ENCODE data around the gene IGSF9B.
"Not testable (repeated sequence)": the region's sequence is repeated elsewhere in the genome, so short reads cannot be mapped to it uniquely, and the experiment has no call there.

IGSF9B gene, protein sequence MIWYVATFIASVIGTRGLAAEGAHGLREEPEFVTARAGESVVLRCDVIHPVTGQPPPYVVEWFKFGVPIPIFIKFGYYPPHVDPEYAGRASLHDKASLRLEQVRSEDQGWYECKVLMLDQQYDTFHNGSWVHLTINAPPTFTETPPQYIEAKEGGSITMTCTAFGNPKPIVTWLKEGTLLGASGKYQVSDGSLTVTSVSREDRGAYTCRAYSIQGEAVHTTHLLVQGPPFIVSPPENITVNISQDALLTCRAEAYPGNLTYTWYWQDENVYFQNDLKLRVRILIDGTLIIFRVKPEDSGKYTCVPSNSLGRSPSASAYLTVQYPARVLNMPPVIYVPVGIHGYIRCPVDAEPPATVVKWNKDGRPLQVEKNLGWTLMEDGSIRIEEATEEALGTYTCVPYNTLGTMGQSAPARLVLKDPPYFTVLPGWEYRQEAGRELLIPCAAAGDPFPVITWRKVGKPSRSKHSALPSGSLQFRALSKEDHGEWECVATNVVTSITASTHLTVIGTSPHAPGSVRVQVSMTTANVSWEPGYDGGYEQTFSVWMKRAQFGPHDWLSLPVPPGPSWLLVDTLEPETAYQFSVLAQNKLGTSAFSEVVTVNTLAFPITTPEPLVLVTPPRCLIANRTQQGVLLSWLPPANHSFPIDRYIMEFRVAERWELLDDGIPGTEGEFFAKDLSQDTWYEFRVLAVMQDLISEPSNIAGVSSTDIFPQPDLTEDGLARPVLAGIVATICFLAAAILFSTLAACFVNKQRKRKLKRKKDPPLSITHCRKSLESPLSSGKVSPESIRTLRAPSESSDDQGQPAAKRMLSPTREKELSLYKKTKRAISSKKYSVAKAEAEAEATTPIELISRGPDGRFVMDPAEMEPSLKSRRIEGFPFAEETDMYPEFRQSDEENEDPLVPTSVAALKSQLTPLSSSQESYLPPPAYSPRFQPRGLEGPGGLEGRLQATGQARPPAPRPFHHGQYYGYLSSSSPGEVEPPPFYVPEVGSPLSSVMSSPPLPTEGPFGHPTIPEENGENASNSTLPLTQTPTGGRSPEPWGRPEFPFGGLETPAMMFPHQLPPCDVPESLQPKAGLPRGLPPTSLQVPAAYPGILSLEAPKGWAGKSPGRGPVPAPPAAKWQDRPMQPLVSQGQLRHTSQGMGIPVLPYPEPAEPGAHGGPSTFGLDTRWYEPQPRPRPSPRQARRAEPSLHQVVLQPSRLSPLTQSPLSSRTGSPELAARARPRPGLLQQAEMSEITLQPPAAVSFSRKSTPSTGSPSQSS (N-terminal part only)

DNA sequence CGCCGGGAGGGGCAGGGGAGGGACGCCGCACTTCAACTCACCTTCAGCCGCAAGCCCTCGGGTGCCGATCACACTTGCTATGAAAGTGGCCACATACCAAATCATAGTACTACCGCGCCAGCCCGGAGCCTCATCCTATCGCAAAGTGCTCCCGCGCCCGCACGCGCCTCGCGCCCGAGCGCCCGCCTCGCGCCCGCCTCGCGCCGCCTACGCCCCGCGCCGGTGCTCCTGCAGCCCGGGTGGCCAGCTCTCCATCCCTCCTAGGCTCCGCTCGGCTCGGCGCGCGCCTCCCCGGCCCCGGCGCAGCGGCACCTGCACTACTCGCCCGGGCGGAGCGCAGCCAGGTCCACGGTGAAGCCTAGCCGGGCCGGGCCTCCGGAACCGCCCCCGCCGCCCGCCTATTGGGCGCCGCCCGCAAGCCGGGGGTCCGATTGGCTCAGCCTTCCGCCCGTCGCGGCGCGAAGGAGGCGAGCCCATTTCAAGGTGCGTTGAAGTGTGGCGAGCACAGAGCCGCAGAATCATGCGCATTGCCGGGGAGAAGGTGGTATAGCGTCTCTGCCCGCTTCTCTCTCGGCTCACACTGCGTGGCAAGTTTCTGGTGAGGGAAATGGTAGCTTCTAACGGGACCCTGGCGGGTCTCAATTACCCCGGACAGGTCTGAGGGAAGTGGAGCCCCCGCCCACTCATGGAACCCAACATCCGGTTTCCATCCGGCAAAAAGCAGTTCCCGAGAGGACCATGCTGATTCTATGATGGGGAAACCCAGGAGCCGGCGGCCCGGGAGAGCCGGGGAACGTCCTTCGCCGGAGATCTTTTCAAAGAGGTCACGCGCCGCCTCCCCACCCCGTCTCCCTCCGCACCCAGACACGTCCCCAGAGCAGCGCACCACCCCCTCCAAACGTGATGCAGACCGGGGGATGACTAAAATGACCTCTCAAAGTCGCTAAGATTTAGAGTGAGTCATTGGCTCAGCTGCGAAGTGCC lies at the start of gene IGSF9B:
TSS of gene IGSF9B (minus strand) at position 319 of the 984 bp plus-strand sequence. CDS start at position 105, 214 bp downstream.
- DNase-seq: peak; percentile 79

DNA sequence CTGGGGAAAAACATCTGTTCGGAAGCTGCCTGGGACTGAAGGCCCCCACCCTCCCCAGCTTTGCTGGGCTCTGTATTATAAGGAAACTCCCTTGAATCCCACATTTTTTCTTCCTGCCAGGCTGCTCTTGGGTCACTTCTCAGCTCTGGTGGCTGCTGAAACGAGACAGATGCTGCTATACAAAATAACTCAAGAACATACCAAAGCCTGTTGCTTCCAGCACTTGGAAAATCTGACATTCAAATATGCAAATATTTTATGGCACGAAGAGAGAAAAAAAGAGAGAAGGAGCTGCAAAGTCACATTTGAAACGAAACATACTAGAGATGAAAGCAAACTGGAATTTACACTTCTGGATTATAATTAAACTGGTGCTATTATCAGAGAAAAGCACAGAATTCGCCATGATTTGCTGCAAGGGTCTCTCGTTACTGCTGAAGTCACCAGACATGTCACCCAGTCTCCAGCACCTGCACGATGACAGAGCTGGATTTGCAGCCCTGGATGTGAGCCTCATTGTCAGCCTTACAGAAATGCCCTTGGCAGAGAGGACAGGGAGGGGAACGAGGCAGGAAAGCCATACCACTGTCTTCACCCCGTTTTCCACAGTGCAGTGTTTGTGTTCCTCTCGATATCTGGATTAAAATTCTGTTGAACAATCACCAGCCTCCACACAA lies 47.9 kb upstream of the IGSF9B start:
- no peak for DNase-seq

DNA sequence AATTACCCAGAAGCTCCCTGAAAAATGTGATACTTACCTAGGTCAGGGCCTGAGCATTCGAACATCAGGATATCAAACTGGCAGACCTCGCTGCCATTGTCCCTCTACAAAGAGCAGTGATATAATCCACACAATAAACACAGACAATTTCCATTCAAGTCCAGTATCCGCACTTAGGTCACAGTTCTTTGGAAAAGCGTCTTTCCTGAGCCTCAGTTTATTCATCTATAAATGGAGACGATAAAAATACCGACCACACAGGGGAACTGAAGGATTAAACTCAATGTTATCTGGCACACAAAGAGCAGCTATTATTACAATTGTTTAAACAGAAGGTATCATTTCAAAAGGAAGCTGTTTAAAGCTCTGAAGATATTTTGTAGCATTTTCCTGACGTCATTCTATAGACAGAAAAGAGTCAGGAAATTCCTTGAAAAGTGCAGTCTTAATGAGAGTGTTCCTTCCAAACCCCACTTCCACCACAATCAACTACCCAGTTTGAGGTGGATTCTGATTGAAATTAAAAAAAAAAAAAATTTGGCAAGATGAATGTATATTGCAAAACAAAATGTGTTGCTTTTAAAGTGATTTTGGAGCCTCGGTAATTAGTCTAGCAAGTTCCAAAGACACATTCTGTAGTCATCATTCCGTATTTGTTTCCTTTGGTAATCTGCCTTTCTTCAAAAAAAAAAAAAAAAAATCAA lies 47.2 kb upstream of the IGSF9B start:
- DNase-seq: no peak

DNA sequence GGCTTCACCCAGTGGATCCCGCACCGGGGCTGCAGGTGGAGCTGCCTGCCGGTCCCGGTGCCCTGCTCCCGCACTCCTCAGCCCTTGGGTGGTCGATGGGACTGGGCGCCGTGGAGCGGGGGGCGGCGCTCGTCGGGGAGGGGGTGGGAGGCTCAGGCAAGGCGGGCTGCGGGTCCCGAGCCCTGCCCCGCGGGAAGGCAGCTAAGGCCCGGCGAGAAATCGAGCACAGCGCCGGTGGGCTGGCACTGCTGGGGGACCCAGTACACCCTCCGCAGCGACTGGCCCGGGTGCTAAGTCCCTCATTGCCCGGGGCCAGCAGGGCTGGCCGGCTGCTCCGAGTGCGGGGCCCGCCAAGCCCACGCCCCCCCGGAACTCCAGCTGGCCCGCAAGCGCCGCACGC lies 46.1 kb upstream of the IGSF9B start:
- DNase-seq: not testable (repeated sequence)

DNA sequence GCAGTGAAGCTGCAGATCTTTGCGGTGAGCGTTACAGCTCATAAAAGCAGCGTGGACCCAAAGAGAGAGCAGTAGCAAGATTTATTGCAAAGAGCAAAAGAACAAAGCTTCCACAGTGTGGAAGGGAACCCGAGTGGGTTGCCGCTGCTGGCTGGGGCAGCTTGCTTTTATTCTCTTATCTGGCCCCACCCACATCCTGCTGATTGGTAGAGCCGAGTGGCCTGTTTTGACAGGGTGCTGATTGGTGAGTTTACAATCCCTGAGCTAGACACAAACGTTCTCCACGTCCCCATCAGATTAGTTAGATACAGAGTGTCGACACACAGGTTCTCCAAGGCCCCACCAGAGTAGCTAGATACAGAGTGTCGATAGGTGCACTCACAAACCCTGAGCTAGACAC lies 45.6 kb upstream of the IGSF9B start:
- not testable (repeated sequence) for DNase-seq

DNA sequence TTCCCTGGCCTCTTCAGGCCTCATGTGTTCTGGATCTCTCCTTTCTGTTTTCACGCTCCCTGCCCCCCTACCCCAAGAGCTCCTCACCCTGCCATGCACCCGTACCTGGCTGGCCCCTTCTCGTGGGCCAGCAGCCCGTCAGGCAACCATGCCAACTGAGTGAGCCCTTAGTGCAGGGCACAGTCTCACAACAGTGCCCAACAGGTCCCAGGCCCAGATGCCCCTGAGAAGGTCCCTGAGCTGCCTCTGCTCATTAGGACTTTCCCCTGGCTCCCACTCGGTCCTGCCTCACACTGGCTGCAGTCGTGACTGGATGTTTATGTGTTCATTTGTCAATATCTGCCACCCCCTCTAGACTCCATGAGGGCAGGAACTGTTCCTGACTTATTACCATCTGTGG lies 44.8 kb upstream of the IGSF9B start:
- DNase-seq: no peak

DNA sequence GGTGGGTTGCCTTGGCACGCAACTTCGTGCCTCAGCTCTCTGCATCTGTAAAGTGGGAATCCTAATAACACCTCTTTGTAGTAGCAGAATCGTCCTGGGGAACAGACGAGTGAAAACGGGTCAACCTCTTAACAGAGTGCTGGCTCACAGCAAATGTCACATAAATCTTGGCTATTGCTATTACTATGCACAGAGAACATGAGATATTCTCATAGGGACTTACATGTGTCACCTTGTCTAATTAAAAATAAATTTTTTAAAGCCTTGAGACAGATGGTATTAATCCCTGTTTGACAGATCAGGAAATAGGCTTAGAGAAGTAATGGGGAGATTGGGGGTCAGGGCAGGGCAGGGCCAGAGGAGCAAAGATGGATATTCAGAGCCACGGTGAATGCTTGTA lies 44.3 kb upstream of the IGSF9B start:
- no peak for DNase-seq

DNA sequence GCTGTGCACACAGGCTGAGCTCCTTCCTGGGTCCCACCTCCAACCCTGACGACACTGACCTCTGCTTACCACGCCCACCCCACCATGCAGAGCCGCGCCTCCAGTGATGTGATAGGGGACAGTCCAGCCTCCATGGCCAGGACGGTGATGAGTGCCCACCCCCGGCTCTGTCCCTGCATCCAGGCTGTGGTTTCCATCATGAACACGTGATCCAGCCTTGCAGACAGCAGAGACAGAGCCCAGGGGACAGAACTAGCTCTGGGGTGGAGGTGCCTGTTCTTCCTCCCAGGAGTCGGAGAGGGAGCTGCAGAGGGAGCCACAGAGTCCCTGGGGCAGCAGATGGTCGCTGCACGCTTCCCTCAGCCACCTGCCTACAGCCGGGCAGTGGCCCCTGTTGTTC lies 42.6 kb upstream of the IGSF9B start:
- DNase-seq: no peak

DNA sequence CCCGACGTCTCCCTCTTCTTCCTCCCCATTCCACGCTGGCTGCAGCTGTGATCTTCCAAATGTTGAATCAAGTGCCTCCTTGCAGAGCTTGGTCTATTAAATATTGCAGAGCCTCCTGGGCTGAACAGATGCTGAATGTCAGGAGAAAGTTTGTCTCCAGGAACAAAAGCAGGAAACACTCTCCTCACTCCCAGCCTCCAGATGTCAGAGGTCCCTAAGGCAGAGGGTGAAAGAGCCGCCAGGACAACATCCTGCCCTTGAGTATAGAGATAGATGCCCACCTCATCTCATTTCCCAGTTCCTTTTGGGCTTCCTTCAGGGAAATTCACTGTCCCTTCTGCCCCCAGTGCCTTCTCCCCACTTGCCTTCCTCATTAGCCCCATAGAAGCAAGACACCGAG lies 40.8 kb upstream of the IGSF9B start:
- DNase-seq: no peak

DNA sequence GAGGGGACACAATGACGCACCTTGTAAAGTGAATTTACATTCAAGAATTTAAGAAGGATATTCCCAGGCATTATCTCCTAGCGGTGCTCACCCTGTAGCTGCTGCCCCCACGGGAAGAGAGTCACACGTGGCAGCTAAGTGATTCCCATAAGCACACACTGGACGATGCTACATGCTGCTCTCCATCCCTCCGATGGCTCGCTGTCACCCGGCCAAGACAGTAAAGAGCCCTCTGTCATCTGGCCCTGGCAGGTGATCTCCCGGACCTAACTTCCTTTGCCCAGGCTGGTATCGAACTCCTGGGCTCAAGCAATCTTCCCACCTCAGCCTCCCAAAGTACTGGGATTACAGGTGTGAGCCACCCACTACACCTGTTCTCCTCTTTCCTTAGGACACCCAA lies 39.9 kb upstream of the IGSF9B start:
- no peak for DNase-seq

DNA sequence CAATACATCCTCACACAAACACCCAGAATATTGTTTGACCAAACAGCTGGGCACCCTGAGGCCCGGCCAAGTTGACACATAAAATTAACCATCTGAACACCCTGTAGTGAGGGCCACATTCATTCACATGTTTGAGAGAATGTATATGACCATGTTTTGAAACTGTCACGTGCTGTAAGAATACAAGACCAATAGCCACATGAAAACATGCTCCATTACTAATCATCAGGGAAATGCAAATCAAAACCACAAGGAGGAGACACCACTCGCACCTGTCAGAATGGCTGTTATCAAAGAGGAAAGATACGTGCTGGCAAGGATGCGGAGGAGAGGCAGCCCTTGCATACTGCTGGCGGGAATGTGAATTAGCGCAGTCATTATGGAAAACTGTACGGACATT lies 38.3 kb upstream of the IGSF9B start:
- no peak for DNase-seq

DNA sequence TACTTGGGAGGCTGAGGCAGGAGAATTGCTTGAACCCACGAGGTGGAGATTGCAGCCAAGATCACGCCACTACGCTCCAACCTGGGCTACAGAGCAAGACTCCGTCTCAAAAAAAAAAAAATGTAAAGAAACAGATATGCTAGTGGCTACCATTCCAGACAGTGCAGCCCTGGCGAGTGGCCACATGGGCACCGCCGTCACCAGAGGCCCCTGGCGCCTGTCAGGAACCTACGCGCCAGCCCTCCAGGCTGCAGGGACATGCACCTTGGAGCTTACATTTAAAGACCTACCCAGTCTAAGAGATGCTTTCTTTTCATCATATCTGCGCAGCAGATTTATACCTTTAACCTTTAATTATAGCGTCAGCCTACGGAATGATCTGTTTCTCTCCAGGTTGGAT lies 37.2 kb upstream of the IGSF9B start:
- no peak for DNase-seq

DNA sequence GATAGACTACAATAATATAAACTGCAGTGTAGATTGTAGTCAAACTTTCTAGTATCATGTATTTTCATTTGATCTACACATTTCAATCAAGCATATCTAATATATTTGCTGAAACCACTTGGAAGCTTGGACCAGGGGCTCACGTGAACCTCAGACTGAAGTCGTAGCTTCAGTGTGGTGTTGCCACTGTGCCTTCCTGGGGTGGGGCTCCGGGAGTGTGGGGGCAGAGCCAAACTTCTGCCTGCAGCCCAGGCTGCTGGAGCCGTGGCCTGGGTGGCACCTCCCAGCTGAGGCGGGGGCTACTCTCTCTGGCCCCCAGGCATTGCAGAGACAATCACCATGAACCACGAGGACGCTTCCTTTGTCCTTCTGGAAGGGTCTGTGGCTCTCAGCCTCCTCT lies 36.3 kb upstream of the IGSF9B start:
- no peak for DNase-seq

DNA sequence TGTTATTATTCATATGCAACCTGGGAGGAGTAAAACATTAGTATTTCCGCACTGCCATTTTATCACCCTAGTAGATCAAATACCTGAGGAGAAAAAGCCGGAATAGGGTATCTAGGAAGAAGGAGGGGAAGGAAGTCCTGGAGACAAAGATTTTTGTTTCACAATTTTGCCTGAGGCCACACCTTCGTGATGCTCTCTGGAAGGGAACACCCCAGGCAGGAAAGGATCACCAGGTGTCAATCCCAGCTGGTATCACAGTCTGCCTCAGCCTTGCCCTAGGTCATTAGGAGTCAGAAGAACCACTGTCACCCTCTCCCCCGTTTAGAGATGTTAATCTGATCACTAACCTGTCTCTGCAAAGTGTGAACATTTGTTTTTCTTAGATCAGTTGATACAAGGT lies 35.4 kb upstream of the IGSF9B start:
- DNase-seq: no peak

DNA sequence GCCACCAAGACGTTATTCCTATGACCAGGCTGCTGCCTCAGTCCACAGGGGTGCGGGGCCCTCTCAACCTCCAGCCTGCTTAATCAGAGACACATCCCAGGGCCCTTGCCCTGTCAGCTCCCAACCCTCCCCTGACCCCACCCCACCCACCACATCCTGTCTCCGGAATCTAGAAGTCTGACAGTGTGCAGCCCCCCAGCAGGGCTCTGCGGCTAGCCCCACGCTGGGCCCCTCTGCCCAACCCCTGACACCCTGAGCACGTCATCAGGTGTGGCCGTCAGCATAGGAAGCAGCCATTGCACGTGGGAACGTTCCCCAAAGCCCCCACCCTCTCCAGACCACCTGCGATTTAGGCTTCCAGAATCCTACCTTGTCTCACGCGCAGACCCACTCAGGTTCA lies 34.3 kb upstream of the IGSF9B start:
- no peak for DNase-seq

DNA sequence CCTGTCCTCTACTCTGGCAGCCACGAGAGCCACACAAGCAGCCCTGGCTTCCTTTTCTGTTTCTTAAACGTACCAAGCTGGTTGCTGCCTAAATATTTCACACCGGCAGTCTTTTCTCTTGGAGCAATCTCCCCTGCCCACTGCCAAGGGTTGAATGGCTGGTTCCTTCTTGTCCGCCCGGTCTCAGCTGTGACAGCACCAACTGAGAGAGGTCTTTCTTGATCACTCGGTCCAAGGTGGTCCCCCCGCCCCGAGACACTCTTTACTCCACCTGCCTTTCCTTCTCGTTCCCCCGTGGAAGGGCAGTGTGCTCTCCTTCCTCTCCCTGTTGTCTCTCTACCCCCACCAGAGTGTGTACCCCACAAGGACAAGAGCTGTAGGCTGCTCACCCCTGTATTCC lies 33.7 kb upstream of the IGSF9B start:
- DNase-seq: no peak

DNA sequence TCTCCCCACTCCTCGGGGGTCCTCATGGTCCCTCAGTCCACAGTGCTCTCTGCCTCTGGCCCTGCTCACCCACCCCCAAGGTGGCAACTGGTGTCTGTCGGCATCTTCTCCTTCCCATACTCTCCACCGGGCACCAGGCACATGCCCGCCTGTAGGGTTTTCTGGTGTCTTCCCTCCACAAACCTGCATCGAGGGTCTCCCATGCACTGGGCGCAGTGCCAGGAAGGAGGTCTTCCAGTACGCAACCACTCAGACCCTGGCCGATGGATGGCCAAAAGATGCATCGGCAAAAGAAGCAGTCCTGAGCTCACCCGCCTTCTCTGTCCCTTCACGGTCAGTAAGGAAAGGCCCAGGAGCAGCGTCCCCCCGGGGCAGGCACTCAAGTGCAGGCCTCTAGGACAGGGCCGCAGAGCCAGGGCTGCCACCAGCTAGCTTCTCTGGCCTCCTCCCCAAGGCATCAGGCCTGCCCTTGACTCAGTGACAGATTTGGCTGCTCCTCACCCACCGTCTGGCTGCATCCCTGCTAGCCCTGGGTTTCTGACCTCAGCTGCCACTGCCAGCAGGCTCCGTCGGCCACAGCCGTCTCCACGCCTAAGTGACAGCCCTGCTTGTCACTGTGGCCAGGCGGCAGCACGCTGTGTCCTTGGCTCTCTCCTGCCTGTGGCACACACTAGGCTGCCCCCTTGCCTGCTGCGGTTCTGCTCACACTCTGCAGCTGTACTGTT lies 32.1 kb upstream of the IGSF9B start:
- no peak for DNase-seq

DNA sequence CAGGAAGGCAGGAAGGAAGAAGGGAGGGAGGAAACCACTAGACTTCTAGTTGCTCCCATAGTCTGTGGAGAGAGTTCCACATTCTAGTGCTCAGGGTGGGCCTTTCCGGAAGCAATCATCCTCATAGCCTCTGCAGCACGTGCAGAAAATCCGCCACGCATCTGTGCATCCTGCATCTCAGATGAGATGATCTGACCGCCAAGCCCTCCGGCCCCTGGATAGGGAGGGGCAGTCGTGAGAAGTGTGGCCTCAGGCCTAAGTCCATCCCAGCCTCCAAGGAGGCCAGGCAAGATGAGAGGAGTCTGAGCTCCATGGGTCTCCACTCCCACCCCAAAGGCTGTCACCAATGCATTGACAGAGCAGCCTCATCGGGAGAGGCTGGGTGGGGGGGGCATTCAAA lies 30.4 kb upstream of the IGSF9B start:
- DNase-seq: no peak

DNA sequence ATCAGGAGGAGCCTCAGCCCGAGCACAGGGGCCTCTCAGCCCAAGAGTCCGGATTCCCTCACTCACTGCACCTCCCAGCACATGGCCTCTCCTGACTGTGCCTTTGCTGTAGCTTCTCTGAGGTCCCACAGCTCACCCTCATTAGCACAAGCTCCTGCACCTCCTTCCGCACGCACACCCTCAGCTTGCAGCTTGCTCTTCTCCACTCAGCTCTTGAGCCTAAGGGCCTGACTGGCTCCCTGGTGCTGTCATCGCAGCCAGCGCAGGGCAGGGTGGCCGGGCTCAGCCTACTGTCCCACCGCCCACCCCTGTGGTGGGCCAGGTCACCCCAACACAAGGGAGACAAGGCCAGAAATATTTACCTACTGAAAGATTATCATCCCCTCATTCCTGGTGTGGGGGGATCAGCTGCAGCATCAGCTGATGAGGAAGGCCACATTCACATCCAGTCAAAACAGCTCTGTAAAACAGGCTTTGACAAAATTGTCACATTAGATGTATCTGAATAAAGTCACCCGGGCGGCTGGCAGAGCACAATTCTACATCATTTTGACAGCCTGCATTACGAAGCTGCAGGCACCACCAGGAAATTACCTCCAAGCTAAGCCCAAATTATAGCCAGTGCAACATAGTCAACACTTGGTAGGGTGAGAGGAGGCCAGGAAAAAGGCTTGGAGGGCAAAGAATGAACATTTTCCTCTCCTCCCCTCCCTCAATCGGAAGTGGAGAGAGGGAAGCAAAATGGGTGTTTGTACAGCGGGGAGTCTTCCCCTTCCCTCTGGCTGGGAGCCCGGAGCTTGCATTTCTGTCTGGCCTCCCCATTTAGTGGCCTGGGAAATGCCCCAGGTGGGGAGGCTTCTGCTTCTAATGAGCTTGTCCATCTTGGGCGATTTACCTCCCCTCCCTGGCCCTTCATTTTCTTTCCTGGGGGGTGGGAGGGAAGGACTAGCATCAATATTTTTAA lies 29.5 kb upstream of the IGSF9B start:
- no peak for DNase-seq

Data from NCI-H1417 treated with DMSO at 0.1 percent for 48 hours (cell line).